H1 (cell line): ENCODE data around the gene NFAT5. TPM values are rescaled to one million over a fixed set of nuclear protein-coding genes. Genes with fewer than 3 reads are reported as not detected.

Source experiments
- CTCF ChIA-PET: fragments of 300-600 bp; sonication (Branson Sonifier 250); formaldehyde crosslinking; loops from one replicate; lab custom pipeline; 2021; ENCODE audit not compliant: partially characterized antibody; lab: Charles Lee
- POLR2A ChIA-PET: fragments of 300-600 bp; sonication (Branson Sonifier 250); formaldehyde crosslinking; loops from one replicate; lab custom pipeline; 2021; ENCODE audit warnings: inconsistent platforms; ENCODE audit not compliant: partially characterized antibody; lab: Charles Lee
- DNase-seq, 2 experiments: peaks; one replicate each; pipeline versions ENCODE4 v3.0.0 to v3.0.0-alpha.2; 2010 to 2022; ENCODE audit warnings: low spot score in 2 of 2, low read depth in 1 of 2, mixed read lengths in 1 of 2
- FAIRE-seq: peaks from 2 replicates; lab custom pipeline; 2011; peaks lifted over from hg19 to GRCh38; lab: Jason Lieb, UNC
- H2AFZ ChIP-seq: 2 replicates; pipeline ENCODE4 v1.8.1; 2012; ENCODE audit warnings: low read length, inconsistent platforms
- H2AK5ac ChIP-seq: 2 replicates; pipeline ENCODE4 v1.6.1; 2013; ENCODE audit warnings: low read depth, low read length
- H2BK120ac ChIP-seq: replicated peaks from 2 replicates; pipeline ENCODE3; 2013; ENCODE audit warnings: low read depth, low read length, inconsistent platforms
- H2BK12ac ChIP-seq: 2 replicates; pipeline ENCODE4 v1.6.1; 2013; ENCODE audit warnings: low read depth, low read length
- H2BK15ac ChIP-seq: 2 replicates; pipeline ENCODE4 v1.6.1; 2013; ENCODE audit warnings: low read length
- H2BK20ac ChIP-seq: 2 replicates; pipeline ENCODE4 v1.6.1; 2013; ENCODE audit warnings: low read length
- H2BK5ac ChIP-seq: 2 replicates; pipeline ENCODE4 v1.6.1; 2013; ENCODE audit warnings: low read depth, low read length
- H3K14ac ChIP-seq: 2 replicates; pipeline ENCODE4 v1.6.1; 2013; ENCODE audit warnings: inconsistent platforms; ENCODE audit not compliant: insufficient read length
- H3K18ac ChIP-seq: 2 replicates; pipeline ENCODE4 v1.6.1; 2013; ENCODE audit warnings: low read length; ENCODE audit errors: extremely low read depth
- H3K23ac ChIP-seq: 2 replicates; pipeline ENCODE4 v1.6.1; 2013; ENCODE audit warnings: inconsistent platforms; ENCODE audit not compliant: insufficient read length
- H3K23me2 ChIP-seq: 2 replicates; pipeline ENCODE4 v1.6.1; 2013; ENCODE audit warnings: low read depth, low read length
- H3K27ac ChIP-seq: 2 replicates; pipeline ENCODE4 v1.6.1; 2011; ENCODE audit warnings: low read depth, low read length, inconsistent platforms
- H3K27me3 ChIP-seq, 4 experiments: replicated peaks in 1 of 4; 1 replicate in 1 of 4; 2 replicates in 3 of 4; pipeline versions ENCODE4 v1.6.1 to v1.8.1; 2011 to 2013; ENCODE audit warnings: low read length in 3 of 4, mild to moderate bottlenecking in 3 of 4, inconsistent platforms in 2 of 4, mixed read lengths in 2 of 4, moderate library complexity in 1 of 4; ENCODE audit not compliant: control insufficient read depth in 3 of 4, insufficient read depth in 3 of 4; ENCODE audit errors: extremely low read depth in 1 of 4
- H3K36me3 ChIP-seq, 4 experiments: 2 replicates each; pipeline versions ENCODE4 v1.6.1 to v1.8.1; 2011 to 2013; ENCODE audit warnings: mild to moderate bottlenecking in 4 of 4, low read length in 3 of 4, moderate library complexity in 2 of 4, control low read depth in 1 of 4, inconsistent platforms in 1 of 4; ENCODE audit not compliant: insufficient read depth in 4 of 4, control insufficient read depth in 2 of 4
- H3K4ac ChIP-seq: replicated peaks from 2 replicates; pipeline ENCODE3; 2013; ENCODE audit warnings: low read length, low read depth, mixed read lengths, inconsistent platforms; ENCODE audit not compliant: insufficient read length
- H3K4me1 ChIP-seq, 4 experiments: replicated peaks in 1 of 4; 1 replicate in 1 of 4; 2 replicates in 3 of 4; pipeline versions ENCODE4 v1.6.1 to v1.8.1; 2011 to 2013; ENCODE audit warnings: low read length in 3 of 4, inconsistent platforms in 2 of 4, mixed read lengths in 1 of 4; ENCODE audit not compliant: insufficient read depth in 4 of 4, control insufficient read depth in 3 of 4
- H3K4me2 ChIP-seq, 2 experiments: 2 replicates each; pipeline versions ENCODE4 v1.6.1 to v1.8.1; 2011 to 2013; ENCODE audit warnings: low read depth in 2 of 2, low read length in 2 of 2, control low read depth in 1 of 2, inconsistent platforms in 1 of 2, mild to moderate bottlenecking in 1 of 2; ENCODE audit not compliant: insufficient read depth in 1 of 2
- H3K4me3 ChIP-seq, 4 experiments: fragments of 200-600, 300-600 bp in 1 of 4; sonication (generic), shearing (Covaris generic), sonication (Bioruptor Twin) in 1 of 4; 2 replicates each; pipeline versions ENCODE4 v1.5.1 to v1.8.1; 2011 to 2016; ENCODE audit warnings: low read length in 4 of 4, low read depth in 3 of 4, control low read depth in 2 of 4, inconsistent platforms in 2 of 4, mild to moderate bottlenecking in 2 of 4, mixed read lengths in 1 of 4, moderate library complexity in 1 of 4; ENCODE audit not compliant: insufficient read depth in 2 of 4; ENCODE audit errors: extremely low read depth in 1 of 4
- H3K56ac ChIP-seq: replicated peaks from 2 replicates; pipeline ENCODE3; 2013; ENCODE audit warnings: low read depth, mild to moderate bottlenecking, mixed read lengths, low read length, inconsistent platforms; ENCODE audit not compliant: insufficient read length
- H3K79me1 ChIP-seq: 2 replicates; pipeline ENCODE4 v1.6.1; 2013; ENCODE audit warnings: low read depth, low read length, control low read depth
- H3K79me2 ChIP-seq, 2 experiments: 2 replicates each; pipeline versions ENCODE4 v1.6.1 to v1.8.1; 2012 to 2013; ENCODE audit warnings: low read length in 2 of 2, mild to moderate bottlenecking in 2 of 2, inconsistent platforms in 1 of 2; ENCODE audit not compliant: insufficient read depth in 2 of 2, control insufficient read depth in 1 of 2
- H3K9ac ChIP-seq, 4 experiments: replicated peaks in 1 of 4; 1 replicate in 1 of 4; 2 replicates in 3 of 4; pipeline versions ENCODE4 v1.6.1 to v1.8.1; 2011 to 2013; ENCODE audit warnings: low read depth in 3 of 4, low read length in 3 of 4, control low read depth in 2 of 4, mild to moderate bottlenecking in 2 of 4, moderate library complexity in 2 of 4, inconsistent platforms in 1 of 4; ENCODE audit errors: extremely low read depth in 1 of 4
- H3K9me3 ChIP-seq, 2 experiments: 2 replicates each; pipeline versions ENCODE4 v1.6.1 to v1.8.1; 2012 to 2013; ENCODE audit warnings: mild to moderate bottlenecking in 2 of 2, moderate library complexity in 2 of 2, control low read depth in 1 of 2, inconsistent platforms in 1 of 2, low read depth in 1 of 2, low read length in 1 of 2, mixed read lengths in 1 of 2; ENCODE audit not compliant: insufficient read depth in 2 of 2
- H4K20me1 ChIP-seq, 2 experiments: replicated peaks in 1 of 2; 2 replicates each; pipeline versions ENCODE3 to v1.8.1; 2011 to 2013; ENCODE audit warnings: inconsistent platforms in 2 of 2, low read length in 2 of 2, mild to moderate bottlenecking in 1 of 2; ENCODE audit not compliant: insufficient read depth in 2 of 2, control insufficient read depth in 1 of 2
- H4K5ac ChIP-seq: 2 replicates; pipeline ENCODE4 v1.6.1; 2013; ENCODE audit warnings: low read length, low read depth, mixed read lengths, inconsistent platforms; ENCODE audit not compliant: insufficient read length
- H4K8ac ChIP-seq: 2 replicates; pipeline ENCODE4 v1.8.0; 2013; ENCODE audit warnings: mild to moderate bottlenecking, moderate library complexity, low read length, inconsistent platforms; ENCODE audit not compliant: insufficient read depth; ENCODE audit errors: extremely low read depth
- H4K91ac ChIP-seq: replicated peaks from 2 replicates; pipeline ENCODE3; 2013; ENCODE audit warnings: low read length, mixed read lengths, inconsistent platforms; ENCODE audit not compliant: insufficient read length
- CHD1 ChIP-seq: IDR thresholded peaks from 2 replicates; pipeline ENCODE4 v1.6.1; 2012; ENCODE audit warnings: low read depth, low read length, improper control_type of control experiment
- GTF2F1 ChIP-seq: IDR thresholded peaks from 2 replicates; pipeline ENCODE4 v1.6.1; 2012; ENCODE audit warnings: low read depth, low read length, improper control_type of control experiment, borderline replicate concordance
- SIX5 ChIP-seq: IDR thresholded peaks from 2 replicates; pipeline ENCODE4 v1.6.1; 2011; ENCODE audit warnings: mild to moderate bottlenecking, low read depth, low read length
- SUZ12 ChIP-seq: fragments of 200-600 bp; sonication (generic); IDR thresholded peaks from 2 replicates; pipeline ENCODE4 v1.6.1; 2012; ENCODE audit warnings: mild to moderate bottlenecking, inconsistent platforms, low read length, moderate library complexity, mixed read lengths
- WGBS, 2 experiments: shearing (Covaris generic) in 1 of 2; methylation state at CpG; one replicate each; pipeline versions ENCODE4 v1.1.6 to v1.1.7; 2013 to 2015; ENCODE audit warnings: low lambda C conversion rate in 2 of 2, mixed read lengths in 2 of 2, inconsistent platforms in 1 of 2, low coverage in 1 of 2, missing lambda C conversion rate in 1 of 2; ENCODE audit not compliant: insufficient replicate concordance in 2 of 2, insufficient coverage in 1 of 2, insufficient read length in 1 of 2; ENCODE audit errors: extremely low coverage in 1 of 2, missing lambda C conversion rate in 1 of 2; 5-methylcytosine and 5-hydroxymethylcytosine counted together
- polyA plus RNA-seq, 7 experiments: library from polyadenylated mRNA; depleted of rRNA in 3 of 7; stranded (reverse) in 5 of 7; unstranded in 2 of 7; fragments of >200 nt in 5 of 7; fragments of 200-250 nt in 2 of 7; gene quantifications; 1 replicate in 5 of 7; 2 replicates in 1 of 7; 4 replicates in 1 of 7; pipeline versions ENCODE4 v1.2.1 to v1.2.3, GENCODE V29; 2011 to 2013; ENCODE audit warnings: missing spikeins in 2 of 7, mixed read lengths in 2 of 7
- total RNA-seq: library from RNA; stranded (reverse); fragmentation: NEBNext Ultra II Directional; extraction: Animal tissue kit (Norgen Biotek cat#: 25700); gene quantifications from 2 replicates; pipeline ENCODE4 v1.2.1, GENCODE V29; 2021

The NFAT5 gene
- total and polyA plus RNA-seq, 2 of the 8 experiments (the other 6 are each of a cell fraction or from before 2014, with no cell fraction given), result 8.9 to 29.0 TPM

GRCh38 chr16:69590590-69590989, 24.8 kb downstream of the NFAT5 start:
- no peak overlapping the region for H3K9ac ChIP-seq
- H2AFZ ChIP-seq, result no peak overlapping the region
- no peak overlapping the region for H2BK120ac ChIP-seq
- no peak overlapping the region for H2BK5ac ChIP-seq
- 84% methylated on average over 3 of the region's 3 CpGs; no CpG with 5 or more reads in 1 of the 2 experiments for WGBS, 2 experiments
- FAIRE-seq, result no peak
- no peak for DNase-seq
- H4K91ac ChIP-seq, result no peak overlapping the region
- H4K5ac ChIP-seq, result no peak overlapping the region
- no peaks in the 10 kb centered on the region for H3K9me3 ChIP-seq
- no peak overlapping the region for H3K4me3 ChIP-seq
- H2BK20ac ChIP-seq, result no peak overlapping the region
- TF ChIP-seq SUZ12, result no peak
- no peak for TF ChIP-seq SIX5
- TF ChIP-seq CHD1, result no peak
- TF ChIP-seq GTF2F1, result no peak
- no peak overlapping the region for H2AK5ac ChIP-seq
- H3K4me2 ChIP-seq, result no peak overlapping the region
- H3K27me3 ChIP-seq, result no peaks in the 10 kb centered on the region
- H3K36me3 ChIP-seq, result no peaks in the 10 kb centered on the region
- no peaks in the 10 kb centered on the region; the same call in 1 of the 2 replicates for H3K79me1 ChIP-seq
- no peak overlapping the region for H3K56ac ChIP-seq
- no peaks in the 10 kb centered on the region for H3K23me2 ChIP-seq
- no peak overlapping the region for H3K14ac ChIP-seq
- H3K18ac ChIP-seq, result no peak overlapping the region
- POLR2A ChIA-PET, result no interaction called here
- H4K20me1 ChIP-seq, result peaks cover 0 to 1% of the 10 kb centered on the region in 2 experiments
- peaks cover 0 to 34% of the 10 kb centered on the region in 2 experiments; a peak in 2 of 4 replicates for H3K79me2 ChIP-seq
- H2BK12ac ChIP-seq, result no peak overlapping the region
- H3K27ac ChIP-seq, result no peak overlapping the region
- H2BK15ac ChIP-seq, result no peak overlapping the region
- H4K8ac ChIP-seq, result no peak overlapping the region
- no peak overlapping the region for H3K4ac ChIP-seq
- CTCF ChIA-PET, result interaction anchor here (0.7 to 3.1 kb wide), 2 partner anchors 26 to 193 kb away, joined by 4 to 10 read pairs; no protein-coding TSS in a partner anchor
- H3K23ac ChIP-seq, result no peak overlapping the region
- no peaks in the 10 kb centered on the region for H3K4me1 ChIP-seq
